ENCODE results near the gene ABHD14A.

GRCh38 chr3:51969841-51970240 is 5.0 kb upstream of the ABHD14A start:
- TF ChIP-seq EZH2 (IDR thresholded peaks at IDR 0.05; ENCODE audit: insufficient read depth, low read length) (no peak), CTCF (IDR thresholded peaks at IDR 0.05; ENCODE audit: insufficient read depth, low read depth, low read length) (no peak)

All from astrocyte (in vitro differentiated cells and primary cell).